ENCODE measurements around the gene ZNF571.

ZNF571 gene

DNA sequence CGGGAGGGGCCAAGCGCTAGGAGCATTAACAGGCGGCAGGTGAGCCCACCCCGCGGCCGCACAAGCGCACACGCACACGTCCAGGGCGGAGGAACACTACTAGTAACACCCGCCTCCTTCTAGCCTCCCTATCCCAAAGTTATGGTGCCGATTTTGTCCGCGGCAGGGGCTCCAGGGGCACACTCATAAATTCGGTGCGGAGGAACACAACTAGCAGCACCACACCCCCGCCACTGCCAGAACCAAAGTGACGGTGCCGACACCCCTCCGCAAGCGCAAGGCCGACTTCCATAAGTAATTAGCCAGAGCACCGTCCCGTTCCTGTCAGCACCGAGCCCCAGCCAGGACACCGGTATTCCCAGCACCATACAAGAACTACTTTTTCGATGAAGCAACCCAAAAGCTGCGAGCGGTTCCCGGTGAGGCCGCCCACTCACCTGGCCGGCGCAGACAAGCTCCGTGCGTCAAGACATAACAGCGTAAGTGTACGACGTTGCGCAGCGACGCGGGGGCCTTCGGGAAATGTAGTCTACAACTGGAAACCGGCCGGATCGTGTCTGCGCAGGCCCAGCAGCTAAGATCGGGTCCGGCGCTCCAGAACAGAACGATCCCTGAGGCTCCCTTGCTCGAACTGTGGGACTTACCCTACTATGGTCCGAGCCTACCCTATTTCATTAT lies at the start of gene ZNF571, which contains the start of gene ZNF540:
Gene ZNF571, minus strand, starts transcription at position 489 of the 678 bp plus-strand sequence. CDS start 8,116 bp downstream, outside the sequence.
Gene ZNF540, plus strand, starts transcription at position 573 of the 678 bp plus-strand sequence. CDS start 3,572 bp downstream, outside the sequence.
- peak; percentile 95 for DNase-seq (ENCODE audit: low spot score)

DNA sequence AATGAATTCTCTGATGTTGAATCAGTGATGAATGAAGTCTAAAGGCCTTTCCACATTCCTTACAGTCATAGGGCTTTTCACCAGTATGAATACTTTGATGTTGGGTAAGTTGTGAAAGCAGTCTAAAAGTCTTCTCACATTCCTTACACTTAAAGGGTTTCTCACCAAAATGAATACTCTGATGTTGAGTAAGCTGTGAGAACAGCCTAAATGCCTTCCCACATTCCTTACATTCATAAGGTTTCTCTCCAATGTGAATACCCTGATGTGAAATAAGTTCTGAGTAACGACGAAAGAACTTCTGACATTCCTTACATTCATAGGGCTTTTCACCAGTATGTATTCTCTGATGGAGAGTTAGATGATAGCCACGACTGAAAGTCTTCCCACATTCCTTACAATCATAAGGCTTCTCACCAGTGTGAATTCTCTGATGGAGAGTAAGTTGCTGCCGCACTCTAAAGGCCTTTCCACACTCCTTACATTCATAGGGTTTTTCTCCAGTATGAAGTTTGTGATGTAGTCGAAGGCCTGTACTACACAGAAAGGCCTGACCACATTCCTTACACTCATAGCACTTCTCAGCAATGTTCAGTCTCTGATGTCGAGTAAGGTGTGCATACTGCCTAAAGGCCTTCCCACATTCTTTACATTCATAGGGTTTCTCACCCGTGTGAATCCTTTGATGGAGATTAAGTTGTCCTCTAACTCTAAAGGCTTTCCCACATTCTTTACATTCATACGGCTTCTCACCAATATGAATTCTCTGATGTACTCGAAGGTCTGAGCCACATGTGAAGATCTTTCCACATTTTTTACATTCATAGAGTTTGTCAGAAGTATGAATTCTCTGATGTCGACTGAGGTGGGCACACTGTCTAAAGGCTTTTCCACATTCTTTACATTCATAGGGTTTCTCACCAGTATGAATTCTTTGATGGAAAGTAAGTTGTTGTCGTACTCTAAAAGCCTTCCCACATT lies 40.8 kb upstream of the ZNF571 start:
- DNase-seq (ENCODE audit: low spot score): no peak

DNA sequence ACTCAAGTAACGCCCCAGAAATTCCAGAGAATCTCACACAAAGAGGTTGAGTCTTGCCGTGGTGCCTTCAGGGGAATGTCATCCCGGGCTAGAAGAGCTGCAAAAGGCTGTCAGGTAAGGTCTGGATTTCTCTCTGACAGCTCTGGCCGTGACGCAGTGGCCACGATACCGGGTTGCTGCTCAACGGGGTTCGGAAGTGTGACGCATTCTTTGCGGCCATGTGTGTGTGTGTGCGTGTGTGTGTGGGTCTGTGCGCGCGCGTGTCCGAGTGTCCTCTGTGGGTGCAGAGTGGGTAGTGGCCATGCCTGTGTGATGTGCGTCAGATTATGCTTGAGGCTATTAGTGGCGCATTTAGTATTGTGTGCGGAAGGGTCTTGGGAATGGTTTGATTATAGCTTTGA lies 390 bp upstream of the ZNF571 start:
- peak; percentile 69 for DNase-seq (ENCODE audit: low spot score)

DNA sequence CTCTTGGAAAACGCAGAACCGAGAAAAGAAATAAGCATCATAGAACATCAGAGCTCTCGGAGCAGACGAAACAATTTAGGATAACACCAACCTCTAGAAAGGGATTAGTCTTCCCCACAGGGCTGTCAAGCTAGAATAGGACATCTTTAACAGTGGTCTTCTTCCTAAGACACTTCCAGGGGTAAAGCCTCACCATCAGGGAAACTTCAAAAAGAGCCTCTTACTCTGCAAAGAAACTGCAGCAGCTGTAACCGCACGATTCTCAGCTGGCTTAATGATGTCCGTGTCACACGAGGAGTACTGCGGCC lies 642 bp downstream of the ZNF571 start:
- no peak for DNase-seq (ENCODE audit: low spot score)

DNA sequence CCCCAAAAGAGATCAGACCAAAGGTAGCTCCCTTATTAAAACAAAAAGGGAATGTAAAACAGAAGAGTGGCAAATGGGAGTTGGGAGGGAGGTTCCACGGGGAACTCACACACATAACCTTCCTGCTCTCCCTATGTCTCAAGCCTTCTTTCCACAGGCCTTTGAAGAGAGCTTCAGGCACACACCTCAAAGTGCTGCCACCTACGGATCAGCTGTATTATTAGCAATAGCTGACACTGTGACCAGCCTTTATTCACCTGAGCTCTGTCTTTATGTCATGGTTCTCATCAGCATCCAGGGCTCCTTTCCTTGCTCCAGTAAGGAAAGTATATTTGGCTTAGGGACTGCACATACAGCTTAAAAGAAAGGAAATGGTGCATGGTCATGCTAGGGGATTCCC lies 11.3 kb downstream of the ZNF571 start:
- no peak for DNase-seq (ENCODE audit: low spot score)

DNA sequence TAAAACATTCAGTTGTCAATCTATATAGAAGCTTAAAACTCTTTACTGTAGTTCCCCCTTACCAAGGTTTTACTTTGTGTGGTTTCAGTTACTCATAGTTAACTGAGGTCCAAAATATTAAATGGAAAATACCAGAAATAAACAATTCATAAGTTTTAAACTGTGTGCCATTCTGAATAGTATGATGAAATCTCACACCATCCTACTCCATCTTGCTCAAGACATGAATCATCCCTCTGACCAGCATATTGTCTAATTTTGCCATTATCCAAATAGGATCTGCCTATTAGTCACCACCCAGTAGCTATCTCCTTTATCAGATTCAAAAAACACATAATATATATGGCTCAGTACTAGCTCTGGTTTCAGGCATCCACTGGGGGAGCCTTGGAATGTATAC lies 22.4 kb downstream of the ZNF571 start:
- DNase-seq (ENCODE audit: low spot score): no peak

DNA sequence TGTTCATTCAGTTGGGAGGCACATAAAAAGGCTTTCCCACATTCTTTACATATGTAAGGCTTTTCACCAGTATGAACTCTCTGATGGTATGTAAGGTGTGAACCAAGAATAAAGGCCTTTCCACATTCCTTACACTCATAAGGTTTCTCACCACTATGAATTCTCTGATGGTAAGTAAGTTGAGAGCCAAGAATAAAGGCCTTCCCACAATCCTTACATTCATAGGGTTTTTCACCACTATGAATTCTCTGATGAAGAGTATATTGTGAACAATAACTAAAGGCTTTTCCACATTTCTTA lies 29.3 kb downstream of the ZNF571 start:
- DNase-seq (ENCODE audit: low spot score): no peak

DNA sequence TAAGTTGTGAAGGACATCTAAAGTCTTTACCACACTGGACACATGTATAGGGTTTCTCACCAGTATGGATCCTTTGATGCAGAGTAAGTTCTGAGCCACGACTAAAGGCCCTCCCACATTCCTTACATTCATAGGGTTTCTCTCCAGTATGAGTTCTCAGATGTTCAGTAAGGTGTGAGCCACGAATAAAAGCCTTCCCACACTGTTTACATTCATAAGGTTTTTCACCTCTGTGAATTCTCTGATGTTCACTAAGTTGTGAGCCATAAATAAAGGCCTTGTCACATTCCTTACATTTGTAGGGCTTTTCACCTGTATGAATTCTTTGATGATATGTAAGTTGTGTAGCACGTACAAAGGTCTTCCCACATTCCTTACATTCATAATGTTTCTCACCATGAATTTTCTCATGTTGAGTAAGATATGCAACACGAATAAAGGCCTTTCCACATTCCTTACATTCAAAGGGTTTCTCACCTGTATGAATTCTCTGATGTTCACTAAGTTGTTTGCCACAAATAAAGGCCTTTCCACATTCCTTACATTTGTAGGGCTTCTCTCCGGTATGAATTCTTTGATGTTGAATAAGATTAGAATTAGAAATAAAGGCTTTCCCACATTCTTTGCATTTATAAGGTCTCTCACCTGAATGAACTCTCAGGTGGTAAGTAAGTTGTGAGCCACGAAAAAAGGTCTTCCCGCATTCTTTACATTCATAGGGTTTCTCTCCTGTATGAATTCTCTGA lies 29.8 kb downstream of the ZNF571 start:
- DNase-seq (ENCODE audit: low spot score): no peak

DNA sequence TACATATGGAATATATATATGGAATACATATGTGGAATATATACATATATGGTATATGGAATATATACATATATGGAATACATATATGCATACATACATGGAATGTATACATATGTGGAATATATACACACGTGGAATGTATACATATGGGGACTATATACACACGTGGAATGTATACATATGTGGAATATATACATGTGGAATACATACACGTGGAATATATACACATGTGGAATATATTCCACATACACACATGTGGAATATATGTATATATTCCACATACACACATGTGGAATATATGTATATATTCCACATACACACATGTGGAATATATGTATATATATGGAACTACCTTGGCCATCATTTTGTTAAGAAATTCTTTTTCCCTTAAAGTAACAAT lies 31.1 kb downstream of the ZNF571 start:
- DNase-seq (ENCODE audit: low spot score): no peak

DNA sequence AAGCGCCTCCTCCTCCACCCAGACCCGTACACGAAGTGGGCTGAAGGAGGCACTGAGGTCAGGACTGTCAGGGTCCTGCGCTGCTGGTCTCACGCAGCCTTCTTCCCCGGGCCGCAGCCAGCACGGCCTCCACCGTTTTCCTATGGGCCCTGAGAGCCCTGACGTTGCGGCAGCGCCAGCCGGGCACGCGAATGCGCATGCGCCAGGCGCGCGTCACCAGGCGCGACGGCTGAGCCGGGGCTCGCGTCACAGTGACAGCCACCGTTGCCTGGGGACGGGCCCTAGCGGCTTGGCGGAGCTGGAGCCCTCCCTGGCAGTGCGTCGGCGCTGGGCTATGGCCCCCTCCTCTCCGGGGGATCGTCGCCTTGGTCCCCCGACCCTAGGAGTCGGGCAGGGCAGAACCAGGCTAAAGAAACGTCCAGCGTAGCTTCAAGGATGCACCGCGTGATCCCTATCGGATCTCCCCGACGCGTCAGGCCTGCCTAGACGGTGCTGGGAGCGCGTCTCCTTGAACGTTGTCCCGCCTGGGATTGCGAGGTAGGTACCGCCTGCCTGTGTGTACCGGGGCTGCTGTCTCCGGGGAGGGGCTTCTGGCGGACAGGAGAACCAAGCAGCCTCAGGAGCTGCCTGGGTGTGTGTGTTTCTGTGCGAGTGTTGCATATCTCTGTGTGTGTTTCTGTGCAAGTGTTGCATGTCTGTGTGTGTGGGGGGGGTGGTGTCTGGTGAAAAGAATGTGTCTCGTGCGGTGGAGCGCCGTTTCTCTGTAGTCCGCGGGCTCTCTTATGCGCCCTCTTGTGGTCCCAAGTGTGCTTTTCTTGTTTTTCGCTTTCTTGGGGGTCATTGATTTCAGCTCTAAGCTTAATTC lies 43.2 kb downstream of the ZNF571 start:
- DNase-seq (ENCODE audit: low spot score): peak; percentile 94

DNA sequence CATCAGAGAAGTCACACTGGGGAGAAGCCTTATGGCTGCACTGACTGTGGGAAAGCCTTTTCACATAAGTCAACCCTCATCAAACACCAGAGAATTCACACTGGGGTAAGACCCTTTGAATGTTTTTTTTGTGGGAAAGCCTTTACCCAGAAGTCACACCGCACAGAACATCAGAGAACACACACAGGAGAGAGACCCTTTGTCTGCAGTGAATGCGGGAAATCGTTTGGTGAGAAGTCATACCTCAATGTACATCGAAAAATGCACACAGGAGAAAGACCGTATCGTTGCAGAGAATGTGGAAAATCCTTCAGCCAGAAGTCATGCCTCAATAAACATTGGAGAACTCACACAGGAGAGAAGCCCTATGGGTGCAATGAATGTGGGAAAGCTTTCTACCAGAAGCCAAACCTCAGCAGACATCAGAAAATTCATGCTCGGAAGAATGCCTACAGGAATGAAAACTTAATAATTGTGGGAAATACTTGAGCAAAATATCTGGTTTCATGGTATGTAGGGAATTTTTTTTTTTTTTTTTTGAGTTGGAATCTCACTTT lies 57.1 kb downstream of the ZNF571 start:
- DNase-seq (ENCODE audit: low spot score): no peak

DNA sequence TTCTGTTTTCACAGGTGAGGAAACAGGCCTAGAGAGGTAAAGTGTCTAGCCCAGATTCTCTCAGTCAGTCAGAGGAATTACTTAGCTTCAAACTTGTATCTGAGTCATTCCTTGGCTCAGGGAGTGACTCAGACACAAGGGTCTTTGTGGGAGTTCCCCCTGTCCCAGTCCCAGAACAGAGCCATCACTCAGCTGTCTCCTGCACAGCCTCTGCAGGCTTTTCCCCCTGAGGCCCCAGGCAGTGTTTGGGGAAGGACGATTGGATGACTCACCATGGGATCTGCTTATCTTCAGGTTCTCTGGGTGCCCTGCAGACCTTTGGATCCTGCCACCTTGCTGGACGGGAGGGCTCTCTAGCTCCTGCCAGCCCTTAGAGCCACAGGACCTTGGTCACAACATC lies 74.7 kb downstream of the ZNF571 start:
- DNase-seq (ENCODE audit: low spot score): no peak
